Ishikawa (cell line): ENCODE results near the gene TMEM127.

Experiments used
- CEBPB ChIP-seq: IDR thresholded peaks from 2 replicates; pipeline ENCODE4 v1.6.1; 2012
- CREB1 ChIP-seq: IDR thresholded peaks from 2 replicates; pipeline ENCODE4 v1.6.1; 2012; ENCODE audit warnings: low read depth
- EGR1 ChIP-seq: IDR thresholded peaks from 2 replicates; pipeline ENCODE4 v1.6.1; 2012
- EP300 ChIP-seq: IDR thresholded peaks from 2 replicates; pipeline ENCODE4 v1.6.1; 2012; ENCODE audit warnings: borderline replicate concordance
- FOXM1 ChIP-seq: IDR thresholded peaks from 2 replicates; pipeline ENCODE4 v1.6.1; 2012; ENCODE audit warnings: low read depth, borderline replicate concordance
- MAX ChIP-seq: IDR thresholded peaks from 2 replicates; pipeline ENCODE4 v1.6.1; 2012
- NFIC ChIP-seq: IDR thresholded peaks from 2 replicates; pipeline ENCODE4 v1.6.1; 2012
- RAD21 ChIP-seq: IDR thresholded peaks from 2 replicates; pipeline ENCODE4 v1.6.1; 2012; ENCODE audit warnings: low read depth
- REST ChIP-seq: IDR thresholded peaks from 2 replicates; pipeline ENCODE4 v1.6.1; 2012; ENCODE audit warnings: low read depth, mild to moderate bottlenecking
- TAF1 ChIP-seq: IDR thresholded peaks from 2 replicates; pipeline ENCODE4 v1.6.1; 2012; ENCODE audit warnings: low read depth, mild to moderate bottlenecking
- TCF12 ChIP-seq: IDR thresholded peaks from 2 replicates; pipeline ENCODE4 v1.6.1; 2012; ENCODE audit warnings: low read depth
- TEAD4 ChIP-seq: IDR thresholded peaks from 2 replicates; pipeline ENCODE4 v1.6.1; 2012
- USF1 ChIP-seq: IDR thresholded peaks from 2 replicates; pipeline ENCODE4 v1.6.1; 2012
- YY1 ChIP-seq: IDR thresholded peaks from 2 replicates; pipeline ENCODE4 v1.6.1; 2012; ENCODE audit warnings: low read depth
- ZBTB7A ChIP-seq: IDR thresholded peaks from 2 replicates; pipeline ENCODE4 v1.6.1; 2012; ENCODE audit warnings: low read depth

Gene TMEM127

GRCh38 chr2:96305091-96305978 lies 39.5 kb upstream of the TMEM127 start, which contains the start of gene SNRNP200:
Gene SNRNP200, minus strand, starts transcription at chr2:96305546. Its CDS starts 109 bp downstream, at chr2:96305437.
- TF ChIP-seq EP300 (no peak; the same call in 1 of the 2 replicates), RAD21 (no peak), FOXM1 (no peak; the same call in none of the 2 replicates), NFIC (peak; percentile 83; the same call in 1 of the 2 replicates), MAX (peak; percentile 87), TEAD4 (no peak), CREB1 (peak; percentile 58), ZBTB7A (no peak), EGR1 (no peak), TCF12 (peak; percentile 75), USF1 (no peak), YY1 (peak; percentile 60), TAF1 (peak; percentile 94), REST (no peak), CEBPB (no peak)

GRCh38 chr2:96304606-96305005 lies 38.8 kb upstream of the TMEM127 start:
- TF ChIP-seq TAF1 (no peak), YY1 (no peak), TCF12 (no peak), ZBTB7A (no peak), FOXM1 (no peak), RAD21 (no peak), REST (no peak), TEAD4 (no peak), EP300 (no peak), NFIC (no peak), MAX (no peak), CREB1 (no peak), USF1 (no peak), EGR1 (no peak), CEBPB (no peak)

- TF ChIP-seq TEAD4, result no peak
- no peak for TF ChIP-seq ZBTB7A
- no peak for TF ChIP-seq EP300
- TF ChIP-seq TAF1, result no peak
- TF ChIP-seq MAX, result no peak
- no peak for TF ChIP-seq CEBPB
- no peak for TF ChIP-seq NFIC
- no peak for TF ChIP-seq EGR1
- no peak for TF ChIP-seq REST
- no peak for TF ChIP-seq FOXM1
- no peak for TF ChIP-seq CREB1
- TF ChIP-seq RAD21, result no peak
- TF ChIP-seq USF1, result no peak
- no peak for TF ChIP-seq YY1
Measured at GRCh38 chr2:96301865-96302264, 36.1 kb upstream of the TMEM127 start.
